H1 (cell line): Measurements from ENCODE around the gene FA2H.

Experiments
- CHD1 ChIP-seq: IDR thresholded peaks from 2 replicates; pipeline ENCODE4 v1.6.1; 2012; ENCODE audit warnings: low read depth, low read length, improper control_type of control experiment
- CTCF ChIP-seq, 3 experiments: IDR thresholded peaks; 1 replicate in 2 of 3; 2 replicates in 1 of 3; pipeline versions ENCODE4 v1.5.1 to v1.6.1; 2011; ENCODE audit warnings: low read length in 3 of 3, mild to moderate bottlenecking in 3 of 3, inconsistent platforms in 2 of 3, low read depth in 1 of 3, moderate library complexity in 1 of 3; ENCODE audit not compliant: insufficient read depth in 1 of 3; ENCODE audit errors: control extremely low read depth in 1 of 3
- E2F6 ChIP-seq: IDR thresholded peaks from 2 replicates; pipeline ENCODE4 v1.6.1; 2012; ENCODE audit warnings: inconsistent platforms
- EGR1 ChIP-seq: IDR thresholded peaks from 2 replicates; pipeline ENCODE4 v1.6.1; 2011; ENCODE audit warnings: low read depth, low read length, borderline replicate concordance
- EZH2 ChIP-seq: fragments of 200-600 bp; sonication (generic); IDR thresholded peaks from 2 replicates; pipeline ENCODE4 v1.7.1; 2012; ENCODE audit warnings: low read depth, mild to moderate bottlenecking, moderate library complexity, low read length, inconsistent platforms; ENCODE audit not compliant: severe bottlenecking
- GABPA ChIP-seq: IDR thresholded peaks from 2 replicates; pipeline ENCODE4 v1.6.1; 2011; ENCODE audit warnings: mild to moderate bottlenecking, low read length, moderate library complexity, borderline replicate concordance; ENCODE audit not compliant: insufficient read depth
- KDM1A ChIP-seq: fragments of 200-600, 300-600 bp; sonication (generic); IDR thresholded peaks from 2 replicates; pipeline ENCODE4 v1.7.1; 2016; ENCODE audit warnings: mild to moderate bottlenecking, low read length, borderline replicate concordance
- NRF1 ChIP-seq: IDR thresholded peaks from 2 replicates; pipeline ENCODE4 v1.6.1; 2011; ENCODE audit warnings: mild to moderate bottlenecking, low read depth, low read length, improper control_type of control experiment
- POLR2AphosphoS5 ChIP-seq: IDR thresholded peaks from 2 replicates; pipeline ENCODE4 v1.6.1; 2011; ENCODE audit warnings: low read depth, low read length
- RXRA ChIP-seq: IDR thresholded peaks from 2 replicates; pipeline ENCODE4 v1.6.1; 2011; ENCODE audit warnings: low read depth, mild to moderate bottlenecking, low read length, moderate library complexity; ENCODE audit not compliant: insufficient read depth
- SIN3A ChIP-seq, 2 experiments: IDR thresholded peaks in 1 of 2; conservative IDR thresholded peaks in 1 of 2; 2 replicates each; pipeline ENCODE4 v1.6.1; 2011 to 2012; ENCODE audit warnings: low read length in 2 of 2, improper control_type of control experiment in 1 of 2, low read depth in 1 of 2, mild to moderate bottlenecking in 1 of 2
- USF2 ChIP-seq: IDR thresholded peaks from 2 replicates; pipeline ENCODE4 v1.6.1; 2011; ENCODE audit warnings: low read length, improper control_type of control experiment
- ZNF274 ChIP-seq: IDR thresholded peaks from 2 replicates; pipeline ENCODE4 v1.7.0; 2012; ENCODE audit warnings: low read length, borderline replicate concordance; ENCODE audit errors: extremely low read depth

- TF ChIP-seq EGR1 (no peak), CHD1 (no peak), E2F6 (no peak), POLR2AphosphoS5 (no peak), CTCF (IDR thresholded peaks at IDR 0.05; ENCODE audit: control extremely low read depth in 1 of 3, insufficient read depth in 1 of 3, low read depth in 1 of 3, low read length in 3 of 3) (no peak), USF2 (no peak), EZH2 (no peak), NRF1 (no peak), SIN3A (conservative IDR thresholded peaks at IDR 0.05 in 1 of 2, IDR thresholded peaks at IDR 0.05 in 1 of 2; ENCODE audit: low read depth in 1 of 2, low read length in 2 of 2) (no peak), RXRA (no peak), KDM1A (no peak), ZNF274 (no peak), GABPA (no peak)
These were observed 51.4 kb downstream of the FA2H start for GRCh38 chr16:74723256-74723655.
